Measurements from ENCODE around the gene SPACA5B.
"Not testable (repeated sequence)": the region's sequence is repeated elsewhere in the genome, so short reads cannot be mapped to it uniquely, and the experiment has no call there.

The SPACA5B gene

GRCh38 chrX:48130326-48130725, at the start of gene SPACA5B:
Gene SPACA5B, plus strand, starts transcription at chrX:48130626. Its CDS starts 62 bp downstream, at chrX:48130688.
- H3K27ac ChIP-seq; DNase-seq (ENCODE audit: low read depth, low spot score): not testable (repeated sequence)

- DNase-seq (ENCODE audit: low read depth, low spot score): no peak
- H3K27ac ChIP-seq: peak overlapping the region; percentile 40
Observed at GRCh38 chrX:48083212-48083611, 47.2 kb upstream of the SPACA5B start.

GRCh38 chrX:48083706-48084105, 46.7 kb upstream of the SPACA5B start:
- peak overlapping the region; percentile 40 for H3K27ac ChIP-seq

GRCh38 chrX:48086082-48086481, 44.3 kb upstream of the SPACA5B start:
- peak; percentile 49 for DNase-seq (ENCODE audit: low read depth, low spot score)
- peak overlapping the region; percentile 72 for H3K27ac ChIP-seq

More at GRCh38 chrX:48083706-48084105, 46.7 kb upstream of the SPACA5B start:
- DNase-seq (ENCODE audit: low read depth, low spot score): no peak

- H3K27ac ChIP-seq: no peak overlapping the region
- no peak for DNase-seq (ENCODE audit: low read depth, low spot score)
Observed at GRCh38 chrX:48090123-48090522, 40.3 kb upstream of the SPACA5B start.

GRCh38 chrX:48092558-48092957, 37.9 kb upstream of the SPACA5B start:
- not testable (repeated sequence) for H3K27ac ChIP-seq

GRCh38 chrX:48101443-48101842, 29.0 kb upstream of the SPACA5B start:
- DNase-seq (ENCODE audit: low read depth, low spot score): no peak
- no peak overlapping the region for H3K27ac ChIP-seq

More at GRCh38 chrX:48092558-48092957, 37.9 kb upstream of the SPACA5B start:
- DNase-seq (ENCODE audit: low read depth, low spot score): not testable (repeated sequence)

- H3K27ac ChIP-seq: no peak overlapping the region
- no peak for DNase-seq (ENCODE audit: low read depth, low spot score)
Observed at GRCh38 chrX:48102874-48103374, 27.5 kb upstream of the SPACA5B start.

- H3K27ac ChIP-seq: no peak overlapping the region
- DNase-seq (ENCODE audit: low read depth, low spot score): no peak
Observed at GRCh38 chrX:48107717-48108116, 22.7 kb upstream of the SPACA5B start.

- H3K27ac ChIP-seq; DNase-seq (ENCODE audit: low read depth, low spot score): not testable (repeated sequence)
Observed at GRCh38 chrX:48125286-48125685, 5.1 kb upstream of the SPACA5B start.

- H3K27ac ChIP-seq; DNase-seq (ENCODE audit: low read depth, low spot score): not testable (repeated sequence)
Observed at GRCh38 chrX:48132308-48132844, 1.9 kb downstream of the SPACA5B start.

- DNase-seq (ENCODE audit: low read depth, low spot score); H3K27ac ChIP-seq: not testable (repeated sequence)
Observed at GRCh38 chrX:48139076-48139475, 8.7 kb downstream of the SPACA5B start.

GRCh38 chrX:48141810-48142508, 11.5 kb downstream of the SPACA5B start:
- not testable (repeated sequence) for DNase-seq (ENCODE audit: low read depth, low spot score); H3K27ac ChIP-seq

GRCh38 chrX:48142697-48143096, 12.3 kb downstream of the SPACA5B start:
- not testable (repeated sequence) for DNase-seq (ENCODE audit: low read depth, low spot score); H3K27ac ChIP-seq

GRCh38 chrX:48153769-48154168, 23.3 kb downstream of the SPACA5B start:
- H3K27ac ChIP-seq: no peak overlapping the region
- DNase-seq (ENCODE audit: low read depth, low spot score): no peak

- no peak for DNase-seq (ENCODE audit: low read depth, low spot score)
Observed at GRCh38 chrX:48154796-48155195, 24.4 kb downstream of the SPACA5B start.

GRCh38 chrX:48156014-48156413, 25.6 kb downstream of the SPACA5B start:
- DNase-seq (ENCODE audit: low read depth, low spot score): no peak
- H3K27ac ChIP-seq: no peak overlapping the region

More at GRCh38 chrX:48154796-48155195, 24.4 kb downstream of the SPACA5B start:
- no peak overlapping the region for H3K27ac ChIP-seq

- no peak for DNase-seq (ENCODE audit: low read depth, low spot score)
- no peak overlapping the region for H3K27ac ChIP-seq
Observed at GRCh38 chrX:48165241-48165640, 34.8 kb downstream of the SPACA5B start.

GRCh38 chrX:48166322-48166721, 35.9 kb downstream of the SPACA5B start:
- not testable (repeated sequence) for H3K27ac ChIP-seq; DNase-seq (ENCODE audit: low read depth, low spot score)

- H3K27ac ChIP-seq: peak overlapping the region; percentile 78
- DNase-seq (ENCODE audit: low read depth, low spot score): peak; percentile 64
Observed at GRCh38 chrX:48179691-48180090, 49.3 kb downstream of the SPACA5B start.

- peak overlapping the region; percentile 78 for H3K27ac ChIP-seq
- DNase-seq (ENCODE audit: low read depth, low spot score): no peak
Observed at GRCh38 chrX:48180811-48181210, 50.4 kb downstream of the SPACA5B start.

Measured in epithelial cell of prostate (primary cell).